H1 (cell line): Measurements from ENCODE around the gene ATPAF2. TPM values are rescaled to one million over a fixed set of nuclear protein-coding genes. Genes with fewer than 3 reads are reported as not detected.

Experiments used
- CTCF ChIA-PET: fragments of 300-600 bp; sonication (Branson Sonifier 250); formaldehyde crosslinking; loops from one replicate; lab custom pipeline; 2021; ENCODE audit not compliant: partially characterized antibody; lab: Charles Lee
- POLR2A ChIA-PET: fragments of 300-600 bp; sonication (Branson Sonifier 250); formaldehyde crosslinking; loops from one replicate; lab custom pipeline; 2021; ENCODE audit warnings: inconsistent platforms; ENCODE audit not compliant: partially characterized antibody; lab: Charles Lee
- DNase-seq, 2 experiments: peaks; one replicate each; pipeline versions ENCODE4 v3.0.0 to v3.0.0-alpha.2; 2010 to 2022; ENCODE audit warnings: low spot score in 2 of 2, low read depth in 1 of 2, mixed read lengths in 1 of 2
- FAIRE-seq: peaks from 2 replicates; lab custom pipeline; 2011; peaks lifted over from hg19 to GRCh38; lab: Jason Lieb, UNC
- H2AFZ ChIP-seq: 2 replicates; pipeline ENCODE4 v1.8.1; 2012; ENCODE audit warnings: low read length, inconsistent platforms
- H2AK5ac ChIP-seq: 2 replicates; pipeline ENCODE4 v1.6.1; 2013; ENCODE audit warnings: low read depth, low read length
- H2BK120ac ChIP-seq: replicated peaks from 2 replicates; pipeline ENCODE3; 2013; ENCODE audit warnings: low read depth, low read length, inconsistent platforms
- H2BK12ac ChIP-seq: 2 replicates; pipeline ENCODE4 v1.6.1; 2013; ENCODE audit warnings: low read depth, low read length
- H2BK15ac ChIP-seq: 2 replicates; pipeline ENCODE4 v1.6.1; 2013; ENCODE audit warnings: low read length
- H2BK20ac ChIP-seq: 2 replicates; pipeline ENCODE4 v1.6.1; 2013; ENCODE audit warnings: low read length
- H2BK5ac ChIP-seq: 2 replicates; pipeline ENCODE4 v1.6.1; 2013; ENCODE audit warnings: low read depth, low read length
- H3K14ac ChIP-seq: 2 replicates; pipeline ENCODE4 v1.6.1; 2013; ENCODE audit warnings: inconsistent platforms; ENCODE audit not compliant: insufficient read length
- H3K18ac ChIP-seq: 2 replicates; pipeline ENCODE4 v1.6.1; 2013; ENCODE audit warnings: low read length; ENCODE audit errors: extremely low read depth
- H3K23ac ChIP-seq: 2 replicates; pipeline ENCODE4 v1.6.1; 2013; ENCODE audit warnings: inconsistent platforms; ENCODE audit not compliant: insufficient read length
- H3K23me2 ChIP-seq: 2 replicates; pipeline ENCODE4 v1.6.1; 2013; ENCODE audit warnings: low read depth, low read length
- H3K27ac ChIP-seq: 2 replicates; pipeline ENCODE4 v1.6.1; 2011; ENCODE audit warnings: low read depth, low read length, inconsistent platforms
- H3K27me3 ChIP-seq, 4 experiments: replicated peaks in 1 of 4; 1 replicate in 1 of 4; 2 replicates in 3 of 4; pipeline versions ENCODE4 v1.6.1 to v1.8.1; 2011 to 2013; ENCODE audit warnings: low read length in 3 of 4, mild to moderate bottlenecking in 3 of 4, inconsistent platforms in 2 of 4, mixed read lengths in 2 of 4, moderate library complexity in 1 of 4; ENCODE audit not compliant: control insufficient read depth in 3 of 4, insufficient read depth in 3 of 4; ENCODE audit errors: extremely low read depth in 1 of 4
- H3K36me3 ChIP-seq, 4 experiments: 2 replicates each; pipeline versions ENCODE4 v1.6.1 to v1.8.1; 2011 to 2013; ENCODE audit warnings: mild to moderate bottlenecking in 4 of 4, low read length in 3 of 4, moderate library complexity in 2 of 4, control low read depth in 1 of 4, inconsistent platforms in 1 of 4; ENCODE audit not compliant: insufficient read depth in 4 of 4, control insufficient read depth in 2 of 4
- H3K4ac ChIP-seq: replicated peaks from 2 replicates; pipeline ENCODE3; 2013; ENCODE audit warnings: low read length, low read depth, mixed read lengths, inconsistent platforms; ENCODE audit not compliant: insufficient read length
- H3K4me1 ChIP-seq, 4 experiments: replicated peaks in 1 of 4; 1 replicate in 1 of 4; 2 replicates in 3 of 4; pipeline versions ENCODE4 v1.6.1 to v1.8.1; 2011 to 2013; ENCODE audit warnings: low read length in 3 of 4, inconsistent platforms in 2 of 4, mixed read lengths in 1 of 4; ENCODE audit not compliant: insufficient read depth in 4 of 4, control insufficient read depth in 3 of 4
- H3K4me2 ChIP-seq, 2 experiments: 2 replicates each; pipeline versions ENCODE4 v1.6.1 to v1.8.1; 2011 to 2013; ENCODE audit warnings: low read depth in 2 of 2, low read length in 2 of 2, control low read depth in 1 of 2, inconsistent platforms in 1 of 2, mild to moderate bottlenecking in 1 of 2; ENCODE audit not compliant: insufficient read depth in 1 of 2
- H3K4me3 ChIP-seq, 4 experiments: fragments of 200-600, 300-600 bp in 1 of 4; sonication (generic), shearing (Covaris generic), sonication (Bioruptor Twin) in 1 of 4; 2 replicates each; pipeline versions ENCODE4 v1.5.1 to v1.8.1; 2011 to 2016; ENCODE audit warnings: low read length in 4 of 4, low read depth in 3 of 4, control low read depth in 2 of 4, inconsistent platforms in 2 of 4, mild to moderate bottlenecking in 2 of 4, mixed read lengths in 1 of 4, moderate library complexity in 1 of 4; ENCODE audit not compliant: insufficient read depth in 2 of 4; ENCODE audit errors: extremely low read depth in 1 of 4
- H3K56ac ChIP-seq: replicated peaks from 2 replicates; pipeline ENCODE3; 2013; ENCODE audit warnings: low read depth, mild to moderate bottlenecking, mixed read lengths, low read length, inconsistent platforms; ENCODE audit not compliant: insufficient read length
- H3K79me1 ChIP-seq: 2 replicates; pipeline ENCODE4 v1.6.1; 2013; ENCODE audit warnings: low read depth, low read length, control low read depth
- H3K79me2 ChIP-seq, 2 experiments: 2 replicates each; pipeline versions ENCODE4 v1.6.1 to v1.8.1; 2012 to 2013; ENCODE audit warnings: low read length in 2 of 2, mild to moderate bottlenecking in 2 of 2, inconsistent platforms in 1 of 2; ENCODE audit not compliant: insufficient read depth in 2 of 2, control insufficient read depth in 1 of 2
- H3K9ac ChIP-seq, 4 experiments: replicated peaks in 1 of 4; 1 replicate in 1 of 4; 2 replicates in 3 of 4; pipeline versions ENCODE4 v1.6.1 to v1.8.1; 2011 to 2013; ENCODE audit warnings: low read depth in 3 of 4, low read length in 3 of 4, control low read depth in 2 of 4, mild to moderate bottlenecking in 2 of 4, moderate library complexity in 2 of 4, inconsistent platforms in 1 of 4; ENCODE audit errors: extremely low read depth in 1 of 4
- H3K9me3 ChIP-seq, 2 experiments: 2 replicates each; pipeline versions ENCODE4 v1.6.1 to v1.8.1; 2012 to 2013; ENCODE audit warnings: mild to moderate bottlenecking in 2 of 2, moderate library complexity in 2 of 2, control low read depth in 1 of 2, inconsistent platforms in 1 of 2, low read depth in 1 of 2, low read length in 1 of 2, mixed read lengths in 1 of 2; ENCODE audit not compliant: insufficient read depth in 2 of 2
- H4K20me1 ChIP-seq, 2 experiments: replicated peaks in 1 of 2; 2 replicates each; pipeline versions ENCODE3 to v1.8.1; 2011 to 2013; ENCODE audit warnings: inconsistent platforms in 2 of 2, low read length in 2 of 2, mild to moderate bottlenecking in 1 of 2; ENCODE audit not compliant: insufficient read depth in 2 of 2, control insufficient read depth in 1 of 2
- H4K5ac ChIP-seq: 2 replicates; pipeline ENCODE4 v1.6.1; 2013; ENCODE audit warnings: low read length, low read depth, mixed read lengths, inconsistent platforms; ENCODE audit not compliant: insufficient read length
- H4K8ac ChIP-seq: 2 replicates; pipeline ENCODE4 v1.8.0; 2013; ENCODE audit warnings: mild to moderate bottlenecking, moderate library complexity, low read length, inconsistent platforms; ENCODE audit not compliant: insufficient read depth; ENCODE audit errors: extremely low read depth
- H4K91ac ChIP-seq: replicated peaks from 2 replicates; pipeline ENCODE3; 2013; ENCODE audit warnings: low read length, mixed read lengths, inconsistent platforms; ENCODE audit not compliant: insufficient read length
- ATF3 ChIP-seq: IDR thresholded peaks from 2 replicates; pipeline ENCODE4 v1.6.1; 2011; ENCODE audit warnings: low read depth, mild to moderate bottlenecking, low read length; ENCODE audit not compliant: insufficient read depth
- BRCA1 ChIP-seq: IDR thresholded peaks from 2 replicates; pipeline ENCODE4 v1.6.1; 2012; ENCODE audit warnings: low read depth, low read length, improper control_type of control experiment
- CTCF ChIP-seq, 3 experiments: IDR thresholded peaks; 1 replicate in 2 of 3; 2 replicates in 1 of 3; pipeline versions ENCODE4 v1.5.1 to v1.6.1; 2011; ENCODE audit warnings: low read length in 3 of 3, mild to moderate bottlenecking in 3 of 3, inconsistent platforms in 2 of 3, low read depth in 1 of 3, moderate library complexity in 1 of 3; ENCODE audit not compliant: insufficient read depth in 1 of 3; ENCODE audit errors: control extremely low read depth in 1 of 3
- HDAC6 ChIP-seq: IDR thresholded peaks from one replicate; pipeline ENCODE4 v1.7.1; 2012; ENCODE audit warnings: low read depth, mild to moderate bottlenecking, inconsistent platforms, low read length, moderate library complexity
- JUN ChIP-seq: IDR thresholded peaks from 2 replicates; pipeline ENCODE4 v1.6.1; 2011; ENCODE audit warnings: low read depth, mild to moderate bottlenecking, improper control_type of control experiment, low read length
- KDM1A ChIP-seq: fragments of 200-600, 300-600 bp; sonication (generic); IDR thresholded peaks from 2 replicates; pipeline ENCODE4 v1.7.1; 2016; ENCODE audit warnings: mild to moderate bottlenecking, low read length, borderline replicate concordance
- NRF1 ChIP-seq: IDR thresholded peaks from 2 replicates; pipeline ENCODE4 v1.6.1; 2011; ENCODE audit warnings: mild to moderate bottlenecking, low read depth, low read length, improper control_type of control experiment
- POLR2A ChIP-seq, 2 experiments: IDR thresholded peaks; 1 replicate in 1 of 2; 2 replicates in 1 of 2; pipeline ENCODE4 v1.6.1; 2011; ENCODE audit warnings: low read depth in 2 of 2, low read length in 2 of 2, mild to moderate bottlenecking in 2 of 2; ENCODE audit errors: control extremely low read depth in 1 of 2
- RFX5 ChIP-seq: IDR thresholded peaks from 2 replicates; pipeline ENCODE4 v1.6.1; 2011; ENCODE audit warnings: low read depth, low read length, improper control_type of control experiment, borderline replicate concordance
- RNF2 ChIP-seq: fragments of 200-900, 300-1000 bp; sonication (generic); IDR thresholded peaks from 2 replicates; pipeline ENCODE4 v1.7.1; 2016; ENCODE audit warnings: borderline replicate concordance, low read depth, mild to moderate bottlenecking, antibody characterized with exemption, low read length; ENCODE audit not compliant: poor library complexity, severe bottlenecking; ENCODE audit errors: missing control alignments
- TBP ChIP-seq: IDR thresholded peaks from 2 replicates; pipeline ENCODE4 v1.6.1; 2011; ENCODE audit warnings: low read depth, low read length, improper control_type of control experiment
- WGBS, 2 experiments: shearing (Covaris generic) in 1 of 2; methylation state at CpG; one replicate each; pipeline versions ENCODE4 v1.1.6 to v1.1.7; 2013 to 2015; ENCODE audit warnings: low lambda C conversion rate in 2 of 2, mixed read lengths in 2 of 2, inconsistent platforms in 1 of 2, low coverage in 1 of 2, missing lambda C conversion rate in 1 of 2; ENCODE audit not compliant: insufficient replicate concordance in 2 of 2, insufficient coverage in 1 of 2, insufficient read length in 1 of 2; ENCODE audit errors: extremely low coverage in 1 of 2, missing lambda C conversion rate in 1 of 2; 5-methylcytosine and 5-hydroxymethylcytosine counted together
- polyA plus RNA-seq, 7 experiments: library from polyadenylated mRNA; depleted of rRNA in 3 of 7; stranded (reverse) in 5 of 7; unstranded in 2 of 7; fragments of >200 nt in 5 of 7; fragments of 200-250 nt in 2 of 7; gene quantifications; 1 replicate in 5 of 7; 2 replicates in 1 of 7; 4 replicates in 1 of 7; pipeline versions ENCODE4 v1.2.1 to v1.2.3, GENCODE V29; 2011 to 2013; ENCODE audit warnings: missing spikeins in 2 of 7, mixed read lengths in 2 of 7
- total RNA-seq: library from RNA; stranded (reverse); fragmentation: NEBNext Ultra II Directional; extraction: Animal tissue kit (Norgen Biotek cat#: 25700); gene quantifications from 2 replicates; pipeline ENCODE4 v1.2.1, GENCODE V29; 2021

Gene ATPAF2
- total and polyA plus RNA-seq, 2 of the 8 experiments (the other 6 are each of a cell fraction or from before 2014, with no cell fraction given) = 19.6 to 22.9 TPM

- Histone ChIP-seq H2AK5ac (no peak overlapping the region), H3K27ac (no peak overlapping the region), H3K23me2 (no peaks in the 10 kb centered on the region; the same call in 1 of the 2 replicates), H3K23ac (no peak overlapping the region), H4K5ac (no peak overlapping the region), H2BK5ac (no peak overlapping the region), H3K4me2 (no peak overlapping the region), H2AFZ (no peak overlapping the region), H4K91ac (no peak overlapping the region), H3K56ac (no peak overlapping the region), H3K36me3 (peaks cover 0 to 6% (median 5%) of the 10 kb centered on the region in 4 experiments; a peak in 4 of 8 replicates), H2BK15ac (no peak overlapping the region), H4K20me1 (no peaks in the 10 kb centered on the region), H3K4me3 (no peak overlapping the region), H3K4ac (no peak overlapping the region), H2BK120ac (no peak overlapping the region), H4K8ac (no peak overlapping the region), H2BK12ac (no peak overlapping the region), H3K9ac (no peak overlapping the region), H3K79me2 (no peaks in the 10 kb centered on the region), H3K14ac (no peak overlapping the region), H2BK20ac (no peak overlapping the region), H3K9me3 (no peaks in the 10 kb centered on the region), H3K27me3 (no peaks in the 10 kb centered on the region), H3K18ac (no peak overlapping the region), H3K4me1 (peaks cover 0 to 4% (median 0%) of the 10 kb centered on the region in 4 experiments; a peak in 1 of 7 replicates), H3K79me1 (no peaks in the 10 kb centered on the region)
- ChIA-PET CTCF (interaction anchor here (0.5 to 1.8 kb wide), 4 partner anchors 8 to 40 kb away, joined by 3 to 6 read pairs (median 3); no protein-coding TSS in a partner anchor), POLR2A (interaction anchor here (1.4 to 2.2 kb wide), 3 partner anchors 20 to 233 kb away, joined by 3 to 5 read pairs (median 4); partner anchors contain the start of gene SREBF1)
- WGBS, 2 experiments = 100% methylated on average over 2 of the region's 2 CpGs; no CpG with 5 or more reads in 1 of the 2 experiments
- DNase-seq (no peak), FAIRE-seq (no peak)
- TF ChIP-seq NRF1 = no peak
- no peak for TF ChIP-seq CTCF (IDR thresholded peaks at IDR 0.05; ENCODE audit: control extremely low read depth in 1 of 3, insufficient read depth in 1 of 3, low read depth in 1 of 3, low read length in 3 of 3)
- TF ChIP-seq HDAC6 = no peak
- TF ChIP-seq POLR2A (IDR thresholded peaks at IDR 0.05; ENCODE audit: control extremely low read depth in 1 of 2, low read depth in 2 of 2, low read length in 2 of 2) = no peak
- TF ChIP-seq TBP = no peak
- TF ChIP-seq JUN = no peak
- TF ChIP-seq ATF3 = no peak
- TF ChIP-seq BRCA1 = no peak
- TF ChIP-seq RFX5 = no peak
- TF ChIP-seq KDM1A = no peak
- TF ChIP-seq RNF2 = no peak
These were observed 30.1 kb upstream of the ATPAF2 start for GRCh38 chr17:18069101-18069500.
